Uterus (tissue), 2 donors: ENCODE results near the gene KRTAP4-1.
"Not testable (repeated sequence)": the region's sequence is repeated elsewhere in the genome, so short reads cannot be mapped to it uniquely, and the experiment has no call there.

Experiments used
- CTCF ChIP-seq, 4 experiments: fragments of 200-600 bp in 2 of 4; fragments of 450-650 bp in 2 of 4; sonication (generic) in 2 of 4; IDR thresholded peaks; one replicate each; pipeline ENCODE4 v1.5.1; 2016 to 2019; ENCODE audit warnings: antibody characterized with exemption in 4 of 4, mild to moderate bottlenecking in 2 of 4, moderate library complexity in 1 of 4
- POLR2A ChIP-seq, 2 donors: fragments of 450-650 bp; IDR thresholded peaks; one replicate each; pipeline ENCODE4 v1.6.1; 2016; ENCODE audit warnings: antibody characterized with exemption in 2 of 2, mild to moderate bottlenecking in 1 of 2, moderate library complexity in 1 of 2

GRCh38 chr17:41139865-41140264 lies 44.8 kb downstream of the KRTAP4-1 start:
- not testable (repeated sequence) for TF ChIP-seq CTCF, POLR2A (IDR thresholded peaks at IDR 0.05)
